ENCODE results near the gene PNMT. TPM values are rescaled to one million over a fixed set of nuclear protein-coding genes. Genes with fewer than 3 reads are reported as not detected.

PNMT gene
- total and polyA plus RNA-seq, 4 donors, result 1.9 to 4.3 (median 3.5) TPM

DNA sequence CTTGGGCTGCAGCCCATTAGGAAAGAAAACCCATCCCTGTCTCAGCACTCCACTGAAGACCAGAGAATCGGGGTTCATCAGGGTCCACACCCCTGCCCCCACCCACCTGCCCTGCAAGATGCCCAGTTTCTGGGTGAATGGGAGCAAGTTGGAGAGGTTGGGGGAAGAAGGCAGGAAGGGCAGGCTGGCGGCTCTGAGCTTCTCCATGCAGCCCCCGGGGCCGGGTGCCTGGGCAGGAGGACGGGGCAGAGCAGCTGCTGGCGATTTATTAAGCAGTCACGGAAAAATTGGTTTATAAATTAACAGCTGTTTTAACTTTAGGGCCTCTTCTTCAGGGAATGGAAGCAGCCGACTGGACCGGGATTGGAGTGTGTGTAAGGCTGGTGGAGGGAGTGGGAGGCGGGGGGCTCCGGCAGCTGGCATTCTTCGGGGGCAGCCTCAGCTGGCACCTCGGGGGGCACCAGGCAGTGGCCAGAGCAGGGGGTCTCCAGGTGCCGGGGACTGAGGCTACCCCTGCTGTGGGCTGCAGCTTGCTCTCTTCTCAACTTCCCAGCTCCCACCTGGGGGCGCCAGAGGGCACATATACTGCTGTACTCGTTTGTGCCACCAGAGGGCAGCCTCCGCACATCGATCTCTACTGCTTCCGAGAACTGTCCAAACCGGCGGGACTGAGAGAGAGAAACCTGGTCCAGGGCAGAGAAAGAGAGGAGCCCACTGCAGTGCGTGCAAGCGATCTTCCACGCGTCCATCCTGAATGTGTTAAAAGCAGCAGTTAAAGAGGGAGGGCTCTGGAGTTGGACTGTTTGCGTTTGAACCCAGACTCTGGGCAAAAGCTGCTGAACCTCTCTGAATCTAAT is 46.5 kb upstream of the PNMT start:
- TF ChIP-seq, protein P1, sequence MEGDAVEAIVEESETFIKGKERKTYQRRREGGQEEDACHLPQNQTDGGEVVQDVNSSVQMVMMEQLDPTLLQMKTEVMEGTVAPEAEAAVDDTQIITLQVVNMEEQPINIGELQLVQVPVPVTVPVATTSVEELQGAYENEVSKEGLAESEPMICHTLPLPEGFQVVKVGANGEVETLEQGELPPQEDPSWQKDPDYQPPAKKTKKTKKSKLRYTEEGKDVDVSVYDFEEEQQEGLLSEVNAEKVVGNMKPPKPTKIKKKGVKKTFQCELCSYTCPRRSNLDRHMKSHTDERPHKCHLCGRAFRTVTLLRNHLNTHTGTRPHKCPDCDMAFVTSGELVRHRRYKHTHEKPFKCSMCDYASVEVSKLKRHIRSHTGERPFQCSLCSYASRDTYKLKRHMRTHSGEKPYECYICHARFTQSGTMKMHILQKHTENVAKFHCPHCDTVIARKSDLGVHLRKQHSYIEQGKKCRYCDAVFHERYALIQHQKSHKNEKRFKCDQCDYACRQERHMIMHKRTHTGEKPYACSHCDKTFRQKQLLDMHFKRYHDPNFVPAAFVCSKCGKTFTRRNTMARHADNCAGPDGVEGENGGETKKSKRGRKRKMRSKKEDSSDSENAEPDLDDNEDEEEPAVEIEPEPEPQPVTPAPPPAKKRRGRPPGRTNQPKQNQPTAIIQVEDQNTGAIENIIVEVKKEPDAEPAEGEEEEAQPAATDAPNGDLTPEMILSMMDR (IDR thresholded peaks at IDR 0.05; ENCODE audit: control extremely low read depth, extremely low read depth), result peak; percentile 100
- ATAC-seq (ENCODE audit: insufficient read depth, low FRiP score) (peak; percentile 79), DNase-seq (peak; percentile 87 to 92 (median 89))
- Histone ChIP-seq H3K4me3 (no peak overlapping the region), H3K36me3 (ENCODE audit: control insufficient read depth in 4 of 4, insufficient read depth in 4 of 4, low read length in 4 of 4) (no peaks in the 10 kb centered on the region), H3K9me3 (ENCODE audit: control insufficient read depth in 4 of 4, insufficient read depth in 3 of 4, low read length in 3 of 4) (no peaks in the 10 kb centered on the region), H3K27ac (ENCODE audit: low read depth in 1 of 2, low read length in 1 of 2) (no peak overlapping the region), H3K4me1 (ENCODE audit: control insufficient read depth in 5 of 5, insufficient read depth in 5 of 5, low read length in 5 of 5) (peaks cover 0 to 43% (median 10%) of the 10 kb centered on the region in 5 donors), H3K9ac (ENCODE audit: insufficient read depth in 1 of 2, low read length in 2 of 2) (no peak overlapping the region), H3K27me3 (ENCODE audit: control insufficient read depth in 3 of 3, insufficient read depth in 3 of 3, low read length in 2 of 3) (peaks cover 0 to 16% (median 12%) of the 10 kb centered on the region in 3 donors)
- 10 to 11% methylated on average over 26 of the region's 26 CpGs for WGBS, 2 donors

DNA sequence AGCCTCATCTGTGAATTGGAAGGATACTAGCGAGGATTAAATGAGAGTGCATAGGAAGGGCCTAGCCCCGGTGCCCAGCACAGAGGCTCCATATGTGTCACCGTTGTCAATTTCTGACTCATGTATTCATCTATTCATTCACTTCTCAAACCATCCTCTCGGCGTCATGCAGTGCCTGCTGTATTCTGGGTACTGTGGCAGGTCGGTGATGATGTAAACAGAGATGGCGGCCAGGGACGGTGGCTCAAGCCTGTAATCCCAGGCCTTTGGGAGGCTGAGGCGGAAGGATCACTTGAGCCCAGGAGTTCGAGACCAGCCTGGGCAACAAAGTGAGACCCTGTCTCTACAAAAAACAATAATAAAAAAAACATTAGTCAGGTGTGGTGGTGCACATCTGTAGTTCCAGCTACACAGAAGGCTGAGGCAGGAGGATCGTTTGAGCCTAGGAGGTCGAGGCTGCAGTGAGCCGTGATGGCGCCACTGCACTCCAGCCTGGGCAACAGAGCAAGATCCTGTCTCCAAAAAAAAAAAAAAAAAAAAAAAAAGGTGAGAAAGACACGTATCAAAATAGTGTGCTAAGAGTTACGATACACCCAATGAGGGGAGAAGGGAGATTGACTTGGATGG is 45.8 kb upstream of the PNMT start:
- Histone ChIP-seq H3K4me3 (no peak overlapping the region), H3K27ac (ENCODE audit: low read depth in 1 of 2, low read length in 1 of 2) (no peak overlapping the region), H3K9ac (ENCODE audit: insufficient read depth in 1 of 2, low read length in 2 of 2) (no peak overlapping the region)

DNA sequence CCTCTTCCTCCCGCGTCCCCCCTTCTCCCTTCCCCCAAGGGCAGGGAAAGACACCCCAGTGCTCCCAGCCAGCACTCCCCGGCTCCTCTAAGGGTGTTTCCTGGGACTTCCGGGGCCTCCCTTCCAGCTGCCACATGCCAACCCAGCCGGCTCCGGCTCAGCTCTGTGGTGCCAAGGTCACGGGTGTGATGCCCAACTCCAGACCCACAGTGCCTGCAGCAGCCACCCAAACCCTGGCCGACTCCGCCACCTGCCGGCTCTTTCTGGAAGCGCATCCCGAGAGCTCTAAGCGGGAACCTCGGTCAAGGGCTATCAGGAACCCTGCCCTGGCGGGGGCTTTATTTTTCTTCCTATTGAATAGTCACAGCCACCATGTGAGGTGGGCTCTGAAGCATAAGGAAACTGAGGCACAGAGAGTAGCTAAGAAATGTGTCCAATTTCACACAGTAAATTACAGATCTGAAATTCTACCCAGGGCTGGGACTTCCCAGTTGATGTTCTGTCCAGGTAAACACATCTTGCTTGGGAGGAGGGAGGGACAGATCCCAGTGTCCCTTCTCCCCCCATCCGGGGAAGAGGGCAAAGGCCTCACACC is 44.8 kb upstream of the PNMT start:
- ATAC-seq (ENCODE audit: insufficient read depth, low FRiP score) (peak; percentile 65), DNase-seq (peak; percentile 70 to 78 (median 72))
- peaks cover 0 to 47% (median 11%) of the 10 kb centered on the region in 5 donors for H3K4me1 ChIP-seq (ENCODE audit: control insufficient read depth in 5 of 5, insufficient read depth in 5 of 5, low read length in 5 of 5)
- H3K27ac ChIP-seq (ENCODE audit: low read depth in 1 of 2, low read length in 1 of 2), result no peak overlapping the region
- H3K9ac ChIP-seq (ENCODE audit: insufficient read depth in 1 of 2, low read length in 2 of 2), result no peak overlapping the region
- WGBS, 2 donors, result 3 to 5% methylated on average over 15 to 16 of the region's 16 CpGs
- H3K4me3 ChIP-seq, result no peak overlapping the region
- TF ChIP-seq, protein P1 (IDR thresholded peaks at IDR 0.05; ENCODE audit: control extremely low read depth, extremely low read depth), result peak; percentile 91
- H3K9me3 ChIP-seq (ENCODE audit: control insufficient read depth in 4 of 4, insufficient read depth in 3 of 4, low read length in 3 of 4), result no peaks in the 10 kb centered on the region
- no peaks in the 10 kb centered on the region for H3K36me3 ChIP-seq (ENCODE audit: control insufficient read depth in 4 of 4, insufficient read depth in 4 of 4, low read length in 4 of 4)
- peaks cover 0 to 11% (median 5%) of the 10 kb centered on the region in 3 donors for H3K27me3 ChIP-seq (ENCODE audit: control insufficient read depth in 3 of 3, insufficient read depth in 3 of 3, low read length in 2 of 3)

More for the DNA sequence above, 45.8 kb upstream of the PNMT start:
- Histone ChIP-seq H3K4me1 (ENCODE audit: control insufficient read depth in 5 of 5, insufficient read depth in 5 of 5, low read length in 5 of 5) (peaks cover 0 to 43% (median 10%) of the 10 kb centered on the region in 5 donors), H3K36me3 (ENCODE audit: control insufficient read depth in 4 of 4, insufficient read depth in 4 of 4, low read length in 4 of 4) (no peaks in the 10 kb centered on the region), H3K9me3 (ENCODE audit: control insufficient read depth in 4 of 4, insufficient read depth in 3 of 4, low read length in 3 of 4) (no peaks in the 10 kb centered on the region), H3K27me3 (ENCODE audit: control insufficient read depth in 3 of 3, insufficient read depth in 3 of 3, low read length in 2 of 3) (peaks cover 0 to 11% (median 5%) of the 10 kb centered on the region in 3 donors)
- DNase-seq (no peak), ATAC-seq (ENCODE audit: insufficient read depth, low FRiP score) (no peak)
- TF ChIP-seq, protein P1 (IDR thresholded peaks at IDR 0.05; ENCODE audit: control extremely low read depth, extremely low read depth), result no peak
- 53 to 67% methylated on average over 16 of the region's 16 CpGs for WGBS, 2 donors
